NCI-H748 (cell line): Measurements from ENCODE around the gene PARD6G.

Source experiments
- DNase-seq: peaks from one replicate; lab custom pipeline; 2025; ENCODE audit not compliant: unreplicated experiment; lab: John Stamatoyannopoulos, UW

The PARD6G gene

DNA sequence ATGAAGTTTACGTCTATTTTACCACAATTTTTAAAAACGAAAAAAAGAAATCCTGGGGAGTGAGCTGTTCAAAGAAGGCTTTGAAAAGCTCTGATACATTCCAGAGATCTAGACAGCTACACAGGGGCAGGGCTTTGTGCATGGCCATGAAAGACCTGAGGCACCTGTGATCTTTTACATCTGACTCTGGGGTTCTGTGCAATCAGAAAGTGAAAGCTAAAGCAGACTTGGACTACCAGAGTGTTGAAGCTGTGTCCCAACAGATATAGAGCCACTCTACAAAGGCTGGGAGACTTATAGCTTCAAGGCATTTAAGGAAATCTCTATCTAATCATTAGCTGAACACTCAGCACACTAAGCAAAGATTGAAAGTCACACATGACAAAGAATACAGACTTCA is 34.1 kb downstream of the PARD6G start:
- DNase-seq: no peak

DNA sequence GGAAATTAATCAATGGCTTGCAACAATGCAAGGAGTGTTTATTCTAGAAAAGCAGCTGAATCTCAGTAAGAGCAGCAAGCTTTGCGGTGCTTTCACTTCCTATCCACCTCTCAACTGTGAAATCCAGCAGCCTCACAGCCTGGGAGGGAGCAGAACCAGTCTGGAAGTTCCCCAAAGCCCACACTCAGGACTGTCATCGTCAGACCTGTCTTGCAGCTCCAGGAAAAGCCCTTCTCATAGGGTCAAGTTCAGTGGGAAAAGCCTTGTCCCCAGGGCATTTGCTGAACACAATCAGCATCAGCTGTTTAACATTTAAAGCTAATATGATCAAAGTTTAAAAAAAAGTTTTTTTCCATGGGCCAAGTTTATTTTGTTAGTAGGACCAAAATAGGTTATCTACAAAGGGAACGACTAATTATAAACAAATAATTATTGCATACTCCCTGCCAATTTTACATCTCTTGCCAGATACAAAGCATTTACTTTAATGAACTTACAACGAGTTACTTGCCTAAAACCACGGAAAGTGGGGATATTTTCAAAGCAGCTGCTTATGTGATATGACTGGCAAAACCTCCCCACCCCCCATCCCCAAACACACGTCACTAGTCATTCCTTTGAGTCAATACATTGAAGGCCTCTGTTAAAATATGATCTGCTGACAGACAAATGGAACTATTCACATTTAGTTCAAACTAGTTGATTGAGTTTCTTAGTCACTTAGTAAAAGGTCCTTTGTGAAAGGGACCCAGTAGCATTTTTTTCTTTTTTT is 36.8 kb downstream of the PARD6G start:
- DNase-seq: no peak

DNA sequence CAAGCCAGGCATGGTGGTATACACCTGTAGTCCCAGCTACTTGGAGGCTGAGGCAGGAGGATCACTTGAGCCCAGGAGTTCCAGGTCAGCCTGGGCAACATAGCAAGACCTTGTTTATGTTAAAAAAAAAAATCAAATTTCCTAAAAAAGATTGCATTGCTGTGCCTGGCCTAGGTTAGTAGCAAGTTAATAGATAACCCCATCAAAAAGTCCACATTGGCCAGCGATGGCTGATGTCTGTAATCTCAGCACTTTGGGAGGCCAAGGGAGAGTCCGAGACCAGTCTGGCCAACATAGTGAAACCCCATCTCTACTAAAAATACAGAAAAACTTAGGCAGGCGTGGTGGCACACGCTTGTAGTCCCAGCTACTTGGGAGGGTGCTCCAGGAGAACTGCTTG is 38.7 kb downstream of the PARD6G start:
- DNase-seq: no peak

DNA sequence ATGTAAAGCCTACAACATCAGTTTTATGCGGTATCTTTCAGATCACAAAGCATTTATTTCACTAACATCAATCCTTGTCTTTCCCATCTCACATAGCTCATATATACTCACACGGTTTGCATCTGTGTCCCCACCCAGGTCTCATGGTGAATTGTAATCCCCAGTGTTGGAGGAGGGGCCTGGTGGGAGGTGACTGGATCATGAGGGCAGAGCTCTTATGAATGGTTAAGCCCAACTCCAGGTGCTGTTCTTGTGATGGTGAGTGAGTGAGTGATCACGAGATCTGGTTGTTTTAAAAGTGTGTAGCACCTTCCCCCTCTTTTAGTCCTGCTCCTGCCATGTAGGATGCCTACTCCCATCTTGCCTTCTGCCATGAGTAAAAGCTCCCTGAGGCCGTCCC is 42.0 kb downstream of the PARD6G start:
- no peak for DNase-seq

DNA sequence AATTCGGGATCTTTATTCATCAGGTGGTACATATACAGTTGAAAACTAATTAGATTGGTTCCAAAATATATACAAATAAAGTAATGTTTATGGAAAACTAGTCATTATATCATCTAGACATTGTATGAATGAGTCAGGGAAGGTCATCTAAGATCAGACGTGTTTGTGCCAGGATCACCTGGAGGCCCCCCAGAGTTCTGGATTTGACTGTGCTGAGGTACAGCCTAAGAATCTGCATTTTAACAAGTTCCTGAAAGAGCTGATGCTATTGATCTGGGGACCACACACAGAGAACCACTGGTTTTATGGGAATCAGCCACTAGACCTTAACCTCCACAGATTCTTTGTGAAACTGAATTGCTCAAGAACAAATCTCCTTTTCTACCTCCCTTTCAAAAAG is 43.2 kb downstream of the PARD6G start:
- no peak for DNase-seq

DNA sequence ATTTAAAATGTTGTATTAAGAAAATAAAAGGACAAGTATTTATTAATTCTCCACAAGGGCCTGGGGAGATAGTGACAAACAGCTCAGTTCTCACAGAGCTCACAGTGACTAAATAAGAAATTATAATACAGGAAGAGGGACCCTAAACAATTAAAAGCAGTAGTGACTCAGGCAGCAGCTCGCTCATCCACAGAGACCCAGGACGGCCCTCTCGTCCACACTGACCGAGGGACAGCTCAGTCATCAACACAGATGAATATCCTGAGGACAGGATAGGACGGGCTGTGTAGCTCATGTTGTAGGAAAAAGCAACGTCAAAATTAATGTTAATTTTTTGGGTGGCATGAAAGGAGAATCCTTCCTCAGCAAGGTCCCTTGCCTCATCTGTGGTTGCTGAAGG is 44.1 kb downstream of the PARD6G start:
- DNase-seq: no peak

DNA sequence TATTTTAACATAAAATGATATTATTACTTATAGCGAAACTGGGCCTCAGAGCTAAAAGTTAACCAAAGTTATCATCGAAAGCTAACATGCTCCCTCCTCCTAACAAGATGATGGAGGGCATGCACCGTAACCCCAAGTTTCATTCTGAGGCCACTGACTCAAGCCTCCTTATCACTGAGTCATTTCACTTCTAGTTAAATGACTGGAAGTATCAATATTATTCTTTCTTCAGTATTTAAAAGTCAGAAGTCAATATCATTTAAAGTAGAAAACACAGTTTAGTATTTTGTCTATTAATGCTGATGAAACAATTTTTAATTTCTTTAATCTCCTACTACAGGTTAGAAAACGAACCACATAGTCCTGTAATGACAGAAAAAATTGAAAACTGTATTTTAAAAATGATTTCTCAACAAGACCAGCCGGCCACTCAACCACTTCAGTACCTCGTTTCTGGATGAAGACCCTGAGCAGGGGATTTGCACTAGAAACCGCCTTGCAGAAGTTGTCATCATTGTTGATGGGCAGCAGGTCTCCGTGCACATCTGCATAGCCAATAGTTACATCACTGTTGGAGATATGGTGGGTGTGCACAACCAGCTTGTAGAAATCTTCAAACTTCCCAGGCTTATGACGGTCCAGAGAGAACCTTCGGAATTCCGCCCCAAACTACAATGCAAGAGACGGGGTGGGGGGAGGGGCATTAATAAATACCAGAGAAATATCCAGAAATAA is 44.9 kb downstream of the PARD6G start:
- no peak for DNase-seq

DNA sequence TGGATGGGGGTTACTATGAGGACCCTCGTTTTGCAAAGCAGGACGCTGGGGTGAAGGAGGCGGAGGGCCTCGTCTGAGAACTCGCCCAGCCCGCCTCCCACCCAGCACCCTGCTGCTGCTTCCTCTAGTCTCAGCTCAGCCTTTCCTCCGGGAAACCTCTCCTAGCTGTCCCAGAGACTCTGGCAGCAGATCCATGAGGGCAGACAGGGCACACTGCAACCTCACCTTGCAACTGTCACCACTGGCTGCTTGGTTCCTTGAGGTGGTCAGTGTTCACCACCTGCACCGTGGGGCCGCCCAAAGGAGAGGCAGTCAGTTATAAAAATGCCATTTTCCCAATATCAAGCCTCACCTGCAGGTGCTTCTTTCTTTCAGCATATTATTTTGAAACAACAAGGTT is 45.6 kb downstream of the PARD6G start:
- DNase-seq: no peak

DNA sequence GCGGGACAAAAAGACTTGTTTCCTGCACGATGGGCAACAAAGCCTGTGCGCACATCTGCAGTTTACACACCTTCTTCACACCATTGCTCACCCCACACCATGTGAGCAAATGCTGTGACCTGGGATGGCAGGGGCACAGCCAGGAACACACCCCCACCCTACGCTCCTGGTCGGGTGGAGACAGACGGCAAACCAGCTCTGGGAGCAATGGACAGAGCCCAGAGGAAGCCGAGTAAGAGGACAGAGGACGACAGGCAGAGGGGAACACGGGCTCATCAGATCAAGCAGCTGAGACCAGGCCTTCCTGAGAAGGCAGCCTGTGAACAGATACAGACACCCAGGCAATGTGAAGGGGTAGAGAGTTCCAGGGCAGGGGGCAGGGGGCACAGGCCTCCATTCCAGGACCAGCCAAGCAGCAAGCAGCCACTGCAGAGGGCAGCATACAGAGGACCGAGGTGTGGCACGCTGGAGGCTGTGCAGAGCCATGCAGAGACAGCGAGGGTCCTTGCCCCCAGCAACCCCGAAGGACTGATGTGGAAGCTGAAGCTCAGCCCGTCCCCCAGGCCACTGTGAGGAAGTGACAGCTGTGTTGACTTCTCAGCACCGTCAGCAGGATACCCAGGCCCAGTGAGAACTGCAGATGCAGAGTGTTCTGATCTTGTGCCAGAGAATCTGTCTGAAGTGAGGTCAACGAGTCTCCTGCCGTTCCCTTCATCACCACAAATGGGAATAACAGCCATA is 46.2 kb downstream of the PARD6G start:
- no peak for DNase-seq

DNA sequence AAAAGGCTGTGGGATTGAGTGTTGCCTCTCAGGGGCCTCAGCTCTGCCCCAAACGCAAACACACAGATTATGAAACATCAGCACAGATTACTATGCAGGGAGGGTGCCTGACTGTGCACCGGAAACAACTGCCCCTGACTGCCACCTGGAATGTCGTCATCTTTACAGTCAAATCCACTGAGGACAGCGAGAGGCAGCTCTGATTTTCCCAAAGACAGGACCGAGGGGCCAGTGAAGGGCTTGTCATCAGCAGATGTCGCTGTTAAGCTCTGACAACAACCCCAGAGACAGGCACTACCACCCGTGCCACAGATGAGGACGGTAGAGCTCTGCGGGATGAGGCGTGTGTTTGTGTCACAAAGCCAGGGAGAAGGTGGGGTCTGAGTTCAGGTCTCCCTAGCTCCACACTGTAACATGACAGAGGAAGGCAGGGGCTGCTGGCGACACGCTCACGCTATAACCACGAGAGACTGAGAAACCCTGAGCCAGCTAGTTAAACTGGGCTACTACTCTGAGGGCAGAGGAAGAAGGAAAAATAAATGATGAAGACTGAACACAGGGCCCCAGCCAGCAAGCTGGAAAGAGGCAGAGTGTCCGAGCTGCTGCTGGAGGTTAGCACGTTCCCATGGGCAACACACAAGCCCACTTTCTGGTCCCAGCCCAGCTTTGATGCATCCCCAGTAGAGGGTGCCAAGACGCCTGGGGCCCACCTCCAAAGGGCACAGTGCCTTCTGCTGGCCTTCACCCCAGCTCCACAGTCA is 47.0 kb downstream of the PARD6G start:
- no peak for DNase-seq

DNA sequence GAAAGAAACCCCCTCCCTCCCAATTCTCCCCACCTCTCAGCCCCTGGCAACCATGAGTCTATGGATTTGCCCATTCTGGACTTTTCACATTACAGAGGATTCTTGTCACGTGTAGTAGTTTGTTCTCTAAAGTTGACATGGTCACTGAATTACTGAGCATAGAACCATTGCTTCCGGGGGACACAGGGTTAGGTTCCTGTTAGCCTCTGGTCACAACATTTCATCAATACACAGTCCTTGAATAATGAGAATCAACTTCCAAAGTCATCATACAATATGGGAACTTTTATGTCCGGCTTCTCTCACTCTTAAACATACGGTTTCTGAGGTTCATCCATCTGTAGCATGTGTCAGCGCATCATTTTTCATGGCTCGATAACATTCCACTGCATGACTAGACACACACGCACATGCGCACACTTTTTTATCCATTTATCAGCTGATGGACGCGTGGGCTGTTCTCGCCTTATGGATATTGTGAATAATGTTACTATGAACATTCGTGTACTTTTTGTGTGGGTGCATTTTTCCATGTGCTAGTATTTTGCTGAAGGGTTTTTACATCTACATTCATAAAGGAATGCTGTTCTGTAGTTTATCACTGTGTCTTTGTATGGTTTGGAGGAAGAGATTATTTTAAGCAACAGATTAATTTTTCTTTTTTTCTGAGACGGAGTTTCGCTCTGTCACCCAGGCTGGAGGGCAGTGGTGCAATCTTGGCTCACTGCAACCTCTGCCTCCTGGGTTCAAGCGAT is 48.1 kb downstream of the PARD6G start:
- no peak for DNase-seq

DNA sequence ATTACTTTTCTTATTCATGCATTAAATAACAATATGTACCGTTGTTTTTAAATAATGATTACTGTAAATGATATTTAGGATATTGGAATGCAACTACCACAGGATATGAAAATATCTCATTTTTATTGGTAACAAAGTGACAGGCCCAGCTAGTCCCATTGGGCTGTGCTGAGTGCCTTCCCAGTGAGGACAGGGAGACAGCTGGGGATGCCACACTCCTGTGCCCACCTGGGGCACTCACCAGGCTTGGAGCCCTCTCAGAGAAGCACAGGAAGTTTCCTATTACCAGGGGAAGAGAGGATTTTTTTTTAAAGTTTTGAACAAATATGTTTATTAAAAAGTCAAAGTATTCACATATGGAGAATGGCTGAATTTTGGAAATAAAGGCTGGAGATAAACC is 48.9 kb downstream of the PARD6G start:
- no peak for DNase-seq

DNA sequence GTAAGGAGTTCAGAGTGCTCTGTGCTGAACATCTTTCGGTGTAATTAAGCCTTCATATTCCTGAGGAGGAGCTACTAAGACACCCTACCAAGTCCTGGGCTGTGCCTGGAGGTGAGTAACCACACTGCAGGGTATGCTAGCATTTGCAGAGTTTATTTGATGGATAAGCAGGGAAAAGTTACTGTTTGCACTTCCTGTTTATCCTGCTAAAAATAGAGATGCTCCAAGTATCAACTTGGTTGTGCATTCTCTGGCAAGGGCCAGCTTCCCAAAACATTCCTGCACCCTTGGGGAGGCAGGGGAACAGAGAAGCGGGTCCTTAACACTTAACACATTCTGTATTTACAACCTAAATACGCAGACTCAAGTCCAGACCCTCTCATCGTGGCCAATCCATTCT is 49.8 kb downstream of the PARD6G start:
- DNase-seq: no peak

DNA sequence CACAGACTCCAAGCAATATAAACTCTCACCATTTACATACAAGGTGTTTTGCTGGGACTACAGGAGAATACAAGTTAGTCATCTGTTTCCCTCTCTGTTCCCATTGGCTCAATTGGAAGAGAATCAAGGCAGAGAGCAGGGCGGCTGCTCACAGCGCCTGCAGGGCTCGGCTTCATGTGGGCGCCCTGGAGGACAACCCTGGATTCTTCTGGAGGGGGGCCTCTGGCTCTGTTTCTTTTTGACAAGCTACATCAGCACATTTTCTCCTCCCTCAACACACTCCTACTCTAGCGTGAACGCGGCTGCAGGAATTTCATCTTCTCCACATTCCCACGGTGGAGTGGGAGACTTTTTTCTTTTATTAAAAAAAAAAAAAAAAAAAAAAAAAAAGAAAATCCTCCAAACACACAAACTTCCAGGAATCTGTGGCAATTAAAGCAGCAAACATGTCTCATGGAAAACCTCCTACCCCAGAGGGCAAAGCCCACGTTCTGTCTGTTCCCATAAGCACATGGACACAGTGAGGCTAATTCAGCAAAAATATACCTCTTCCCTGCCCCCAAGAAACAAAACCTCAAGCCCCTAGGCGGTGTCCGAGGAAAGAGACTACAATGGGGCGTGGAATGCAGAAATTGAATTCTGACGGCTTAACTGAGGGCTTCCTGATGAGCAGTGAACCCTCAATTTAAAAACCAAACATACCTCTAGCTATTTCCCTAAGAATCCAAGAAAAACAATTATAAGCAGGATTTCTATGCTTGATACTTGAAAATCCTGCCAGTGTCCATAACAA is 50.6 kb downstream of the PARD6G start:
- no peak for DNase-seq

DNA sequence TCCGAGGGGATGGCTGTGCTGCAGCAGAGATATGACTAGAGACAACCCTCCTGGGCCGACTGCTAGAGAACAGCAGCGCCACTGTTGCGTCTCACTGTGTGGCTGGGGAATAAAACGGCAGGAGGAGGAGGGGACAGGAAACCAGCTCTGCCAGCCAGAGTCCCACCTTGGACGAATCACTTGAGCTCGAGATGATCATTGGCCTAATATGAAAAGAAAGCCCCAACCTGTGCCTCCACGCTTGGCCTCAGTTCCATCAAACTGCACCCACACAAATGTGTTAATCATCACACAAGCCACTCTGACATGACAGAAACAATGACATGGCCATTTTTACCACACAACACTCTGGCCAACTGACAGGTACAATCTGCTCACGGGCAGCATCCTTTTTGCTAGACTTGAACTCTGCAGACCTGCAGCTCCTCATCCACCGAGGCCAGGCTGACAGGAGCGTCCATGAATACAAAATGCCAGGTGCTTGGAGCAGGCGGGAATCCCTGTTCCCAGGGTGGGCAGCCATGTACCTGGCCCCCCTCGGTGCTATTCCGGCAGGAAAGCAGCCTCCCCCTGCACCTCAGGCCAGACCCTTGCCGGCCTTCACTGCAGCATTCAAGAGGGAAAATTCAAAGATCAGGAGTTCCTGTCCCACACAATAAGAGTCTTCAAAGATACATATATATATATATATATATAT is 52.3 kb downstream of the PARD6G start:
- DNase-seq: no peak

DNA sequence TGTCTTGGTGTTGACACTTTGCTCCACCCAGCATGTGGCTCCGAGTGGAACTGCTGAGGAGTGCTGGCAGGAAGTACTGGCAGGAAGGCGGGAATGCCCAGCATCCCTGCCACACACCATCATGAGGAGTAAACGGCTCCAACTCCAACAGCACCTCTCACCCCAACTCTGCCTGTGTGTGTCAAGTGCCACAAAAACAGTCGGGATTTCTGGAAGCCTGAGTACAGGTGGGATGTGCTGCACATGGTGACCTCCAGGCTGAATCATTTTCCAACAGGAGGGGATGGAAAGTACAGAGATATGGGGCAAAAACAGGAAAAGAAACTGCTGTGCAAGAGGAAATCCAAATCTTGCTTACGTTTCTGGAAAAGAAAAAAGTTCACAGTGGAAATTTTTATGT is 53.6 kb downstream of the PARD6G start:
- no peak for DNase-seq

DNA sequence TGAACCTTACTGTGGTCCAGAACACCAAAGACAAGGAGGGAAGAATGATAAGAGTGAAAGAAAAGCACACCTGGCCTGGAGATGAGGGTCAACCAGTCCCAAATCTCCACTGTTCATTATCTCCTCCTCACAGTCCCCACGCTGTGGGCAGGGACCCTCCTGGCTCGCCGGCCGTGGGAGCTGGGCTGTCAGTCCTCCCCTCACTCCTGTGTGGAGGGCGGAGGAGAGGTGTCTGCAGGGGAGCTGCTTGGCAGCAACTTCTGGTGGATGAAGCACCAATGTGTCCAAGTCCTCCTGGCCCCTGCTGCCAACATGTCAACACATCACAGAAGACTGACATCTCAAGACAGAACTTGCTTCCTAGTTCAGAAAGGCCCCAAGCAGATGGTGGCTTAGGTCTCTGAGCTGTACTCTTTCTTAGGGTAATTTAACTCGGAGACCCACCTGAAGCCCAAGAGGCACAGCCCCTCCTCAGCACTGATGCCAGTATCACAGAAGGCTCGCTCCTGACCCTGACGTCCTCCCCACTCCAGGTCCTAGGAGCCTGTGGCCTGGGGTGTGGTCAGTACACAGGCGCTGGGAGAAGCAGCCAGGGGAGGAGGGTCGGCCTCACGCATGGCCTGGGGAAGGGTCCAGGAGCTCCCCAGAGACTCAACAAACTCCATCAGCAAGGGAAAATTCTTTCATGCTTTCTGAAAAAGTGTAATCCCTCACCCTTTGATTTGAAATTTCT is 54.5 kb downstream of the PARD6G start:
- DNase-seq: no peak

DNA sequence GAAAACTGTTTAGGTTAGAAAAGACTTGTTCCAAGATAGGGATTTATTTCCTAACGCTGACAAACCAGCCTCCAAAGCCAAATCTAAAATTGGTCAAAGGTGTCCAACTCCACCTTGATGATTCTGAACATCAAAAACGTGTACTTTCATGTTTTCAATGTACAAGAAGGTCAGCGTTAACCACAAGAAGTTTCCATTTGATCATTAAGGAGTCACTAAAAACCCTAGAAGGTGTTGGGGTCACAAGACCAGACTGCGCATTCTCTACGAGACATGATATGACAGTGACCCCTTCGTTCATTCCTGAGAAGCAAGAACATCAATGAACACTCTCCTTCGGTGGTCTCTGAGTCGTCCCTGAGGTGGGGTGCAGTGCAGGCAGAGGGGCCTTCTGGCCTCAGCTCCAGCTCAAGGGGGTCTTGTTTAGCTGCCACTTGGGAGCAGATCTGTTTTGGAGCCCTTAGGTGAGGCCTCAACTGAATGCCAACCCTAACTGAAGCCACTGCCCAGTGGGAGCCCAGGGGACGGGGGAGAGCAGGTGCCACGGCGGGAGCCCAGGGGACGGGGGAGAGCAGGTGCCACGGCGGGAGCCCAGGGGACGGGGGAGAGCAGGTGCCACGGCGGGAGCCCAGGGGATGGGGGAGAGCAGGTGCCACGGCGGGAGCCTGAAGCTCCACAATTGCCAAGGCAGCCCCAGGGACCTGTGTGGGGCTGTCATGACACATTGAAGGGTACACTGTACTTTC is 55.2 kb downstream of the PARD6G start:
- no peak for DNase-seq
